Measurements from ENCODE around the gene BACH2.
A peak's percentile ranks its signal among the peaks of the same experiment; 100 is the strongest.
"Not testable (repeated sequence)": the region's sequence is repeated elsewhere in the genome, so short reads cannot be mapped to it uniquely, and the experiment has no call there.

BACH2 gene

DNA sequence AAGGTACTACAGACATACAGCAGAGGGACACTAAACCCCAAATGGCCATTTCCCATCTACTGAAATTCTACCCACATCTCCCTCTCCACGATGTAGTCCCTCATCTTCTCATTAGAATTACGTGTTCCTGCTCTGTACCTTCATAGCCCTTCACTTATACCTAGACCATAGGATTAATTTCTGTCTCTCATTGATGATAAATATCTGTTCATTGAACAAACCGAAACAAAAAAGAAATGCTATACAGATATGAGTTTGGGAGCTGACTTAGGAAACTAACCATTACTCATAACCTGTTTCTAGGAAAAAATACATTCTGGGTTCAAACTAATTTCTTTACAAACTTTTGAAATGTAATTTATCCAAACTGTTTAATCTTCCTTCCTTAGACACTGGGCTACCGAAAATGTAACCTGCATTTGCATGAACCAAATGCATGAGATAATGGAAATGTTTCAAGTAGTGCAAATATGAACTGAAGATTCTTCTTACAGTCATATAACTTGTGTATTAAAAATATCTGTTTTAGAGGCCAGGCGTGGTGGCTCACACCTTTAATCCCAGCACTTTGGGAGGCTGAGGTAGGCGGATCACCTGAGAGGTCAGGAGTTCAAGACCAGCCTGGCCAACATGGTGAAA, 317.0 kb downstream of the BACH2 start:
- peaks cover 14% of the 10 kb centered on the region for H3K4me1 Mint-ChIP-seq
- no peak overlapping the region for H3K4me3 Mint-ChIP-seq
- H3K36me3 Mint-ChIP-seq: peaks cover 16% of the 10 kb centered on the region
- DNase-seq (ENCODE audit: low spot score in 2 of 2) (no peak), ATAC-seq (peak; percentile 89)
- H3K9me3 Mint-ChIP-seq: no peaks in the 10 kb centered on the region
- no peak overlapping the region for H3K27ac Mint-ChIP-seq

DNA sequence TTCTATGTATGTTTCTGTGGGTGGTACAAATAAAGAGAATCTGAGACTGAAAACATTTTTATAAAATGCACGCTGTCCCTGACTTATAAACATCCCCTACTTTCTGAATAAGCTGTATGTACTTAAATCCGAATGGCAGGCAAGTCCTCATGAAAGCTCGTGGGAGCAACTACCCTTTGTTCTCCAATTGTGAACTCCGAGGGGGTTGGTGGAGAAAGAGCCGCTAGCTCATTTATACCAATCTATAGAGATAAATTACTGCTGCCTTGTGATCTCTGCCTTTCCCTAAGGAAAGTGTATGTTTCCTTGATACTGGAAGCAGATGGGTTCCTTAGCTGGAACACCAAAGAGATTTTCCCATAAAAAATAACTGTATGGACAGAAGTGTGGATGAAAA, 317.9 kb downstream of the BACH2 start:
- no peak overlapping the region for H3K4me3 Mint-ChIP-seq
- H3K4me1 Mint-ChIP-seq: peaks cover 14% of the 10 kb centered on the region
- ATAC-seq: no peak
- DNase-seq (ENCODE audit: low spot score in 2 of 2): no peak
- peaks cover 24% of the 10 kb centered on the region for H3K36me3 Mint-ChIP-seq
- no peaks in the 10 kb centered on the region for H3K9me3 Mint-ChIP-seq
- no peak overlapping the region for H3K27ac Mint-ChIP-seq

DNA sequence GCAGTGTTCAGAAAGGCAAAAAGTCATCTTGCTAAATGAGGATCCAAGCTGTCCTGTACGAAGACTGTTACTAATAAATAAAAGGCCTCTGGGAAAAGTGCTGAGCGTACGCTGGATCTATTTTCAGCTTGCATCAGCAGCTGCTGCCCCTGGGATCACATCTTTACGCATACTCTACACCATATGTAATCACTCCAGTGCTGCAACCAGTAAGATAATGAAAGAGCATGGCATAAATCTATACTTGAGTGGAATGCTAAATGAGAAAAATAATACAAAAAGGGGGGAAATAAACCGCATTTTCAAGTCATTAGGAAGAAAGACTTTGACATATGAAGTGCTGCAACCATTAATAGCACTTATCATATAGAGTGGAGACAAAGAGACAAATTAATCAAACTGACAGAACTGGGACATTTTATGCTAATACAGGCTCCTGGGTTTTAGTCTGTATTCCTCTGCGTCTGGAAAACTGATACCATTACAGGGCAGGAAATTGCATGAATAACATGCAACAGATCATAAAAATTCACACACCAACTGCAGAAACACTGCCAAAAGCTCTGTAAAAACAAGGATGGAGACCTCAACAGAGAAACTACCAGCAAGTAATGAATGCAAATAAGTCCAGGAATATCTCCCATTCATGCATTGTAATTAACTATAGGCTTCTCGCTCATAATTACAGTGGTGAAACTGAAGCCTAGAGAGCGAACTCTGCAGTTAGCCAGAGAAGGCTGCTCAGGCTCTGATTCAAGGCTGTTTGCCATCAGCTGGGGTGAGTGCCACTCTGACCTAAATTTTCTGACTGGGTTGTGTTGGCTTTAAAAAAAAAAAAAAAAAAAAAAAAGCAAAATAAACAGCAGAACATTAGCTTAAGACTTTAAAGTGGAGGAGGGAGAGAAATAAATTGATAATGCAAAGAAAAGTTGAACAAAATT, 318.6 kb downstream of the BACH2 start:
- DNase-seq (ENCODE audit: low spot score in 2 of 2) (no peak), ATAC-seq (no peak)
- Mint-ChIP-seq H3K9me3 (no peaks in the 10 kb centered on the region), H3K36me3 (peaks cover 27% of the 10 kb centered on the region), H3K4me1 (peaks cover 14% of the 10 kb centered on the region), H3K4me3 (no peak overlapping the region), H3K27ac (no peak overlapping the region)

GRCh38 chr6:89976694-89977020, 320.0 kb downstream of the BACH2 start:
- no peak overlapping the region for H3K4me3 Mint-ChIP-seq
- peaks cover 14% of the 10 kb centered on the region for H3K4me1 Mint-ChIP-seq
- ATAC-seq (no peak), DNase-seq (ENCODE audit: low spot score in 2 of 2) (no peak)
- H3K9me3 Mint-ChIP-seq: no peaks in the 10 kb centered on the region
- no peak overlapping the region for H3K27ac Mint-ChIP-seq
- peaks cover 38% of the 10 kb centered on the region for H3K36me3 Mint-ChIP-seq

DNA sequence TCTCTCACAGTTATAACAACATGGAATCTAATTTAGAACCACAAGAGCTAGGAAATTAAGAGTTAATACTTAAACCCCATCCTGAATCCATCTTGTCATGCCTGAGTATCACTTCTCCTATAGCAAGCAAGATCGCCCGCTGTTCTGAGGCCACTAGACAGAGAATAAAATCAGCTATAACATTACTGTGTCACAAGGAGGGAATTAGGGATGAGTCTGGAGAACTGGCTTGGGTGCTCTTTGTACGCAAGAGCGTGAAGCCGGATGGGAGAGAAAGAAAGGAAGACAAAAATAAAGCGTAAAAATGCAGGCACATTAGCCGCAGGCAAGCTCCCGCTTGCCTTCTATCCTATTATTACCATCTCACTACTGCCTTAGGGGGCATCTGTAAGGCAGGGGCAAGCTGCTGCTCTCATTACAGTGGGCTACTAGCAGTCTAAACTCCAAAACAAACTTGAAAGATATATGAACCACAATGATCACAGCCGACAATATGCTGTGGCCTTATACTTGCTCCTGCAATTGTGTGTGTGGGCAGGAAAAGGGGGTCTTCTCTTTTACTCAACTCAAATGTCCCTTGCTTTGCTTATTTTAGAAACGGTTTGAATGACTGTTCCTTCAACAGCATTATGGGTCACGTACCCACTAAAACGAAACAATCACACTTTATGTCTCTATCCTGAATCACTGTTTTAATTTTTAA, 320.5 kb downstream of the BACH2 start:
- peaks cover 14% of the 10 kb centered on the region for H3K4me1 Mint-ChIP-seq
- no peak overlapping the region for H3K4me3 Mint-ChIP-seq
- H3K9me3 Mint-ChIP-seq: no peaks in the 10 kb centered on the region
- peak; percentile 52 for ATAC-seq
- H3K36me3 Mint-ChIP-seq: peaks cover 41% of the 10 kb centered on the region
- peak overlapping the region; percentile 60 for H3K27ac Mint-ChIP-seq
- no peak for DNase-seq (ENCODE audit: low spot score in 2 of 2)

GRCh38 chr6:89975366-89975765, 321.3 kb downstream of the BACH2 start:
- Mint-ChIP-seq H3K36me3 (peaks cover 41% of the 10 kb centered on the region), H3K4me1 (peaks cover 12% of the 10 kb centered on the region), H3K9me3 (no peaks in the 10 kb centered on the region), H3K27ac (peak overlapping the region; percentile 60), H3K4me3 (no peak overlapping the region)
- ATAC-seq: no peak
- no peak for DNase-seq (ENCODE audit: low spot score in 2 of 2)

DNA sequence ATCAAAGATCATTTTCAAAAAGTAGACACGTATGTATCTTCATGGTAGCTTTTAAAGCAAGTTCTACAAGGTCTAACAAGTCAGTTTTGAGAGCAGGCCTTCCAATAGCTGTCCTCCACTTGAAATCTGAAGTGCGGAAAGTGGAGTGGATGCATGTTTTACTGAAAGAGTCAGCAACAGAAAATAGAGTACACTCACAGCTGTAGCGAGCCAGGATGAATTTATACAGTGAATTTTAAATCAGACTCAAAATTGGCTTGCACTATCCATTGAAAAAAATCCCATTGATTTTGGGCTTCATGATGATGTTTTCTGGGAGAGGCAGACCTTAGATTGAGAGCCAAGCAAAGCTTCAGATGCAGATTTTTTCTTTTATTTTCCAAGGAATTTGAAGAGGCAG, 321.8 kb downstream of the BACH2 start:
- H3K27ac Mint-ChIP-seq: no peak overlapping the region
- DNase-seq (ENCODE audit: low spot score in 2 of 2): no peak
- H3K9me3 Mint-ChIP-seq: no peaks in the 10 kb centered on the region
- H3K4me1 Mint-ChIP-seq: peaks cover 9% of the 10 kb centered on the region
- no peak for ATAC-seq
- H3K36me3 Mint-ChIP-seq: peaks cover 41% of the 10 kb centered on the region
- H3K4me3 Mint-ChIP-seq: no peak overlapping the region

DNA sequence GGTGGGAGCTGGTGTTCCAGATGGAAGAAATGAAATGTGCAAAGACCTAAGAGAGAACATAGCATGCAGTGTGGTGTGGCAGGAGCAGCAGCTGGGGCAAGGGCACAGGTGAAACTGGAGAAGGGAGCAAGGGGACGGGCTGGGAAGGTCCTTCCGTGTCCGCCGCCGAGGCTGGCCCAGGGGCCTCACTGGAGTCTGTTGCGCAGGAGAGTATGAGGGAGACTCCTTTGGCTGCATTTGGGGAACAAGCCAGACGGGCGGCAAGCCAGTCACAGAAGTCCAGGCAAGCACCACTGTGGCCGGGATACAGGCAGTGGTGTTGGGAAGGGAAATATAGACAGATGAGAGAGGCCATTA, 324.6 kb downstream of the BACH2 start:
- Mint-ChIP-seq H3K36me3 (peaks cover 47% of the 10 kb centered on the region), H3K4me3 (no peak overlapping the region), H3K4me1 (peaks cover 9% of the 10 kb centered on the region), H3K9me3 (no peaks in the 10 kb centered on the region), H3K27ac (peak overlapping the region; percentile 65)
- no peak for ATAC-seq
- DNase-seq (ENCODE audit: low spot score in 2 of 2): no peak

GRCh38 chr6:89971338-89972024, 325.2 kb downstream of the BACH2 start:
- Mint-ChIP-seq H3K4me1 (peaks cover 11% of the 10 kb centered on the region), H3K27ac (peak overlapping the region; percentile 65), H3K36me3 (peaks cover 53% of the 10 kb centered on the region)
- not testable (repeated sequence) for H3K9me3 Mint-ChIP-seq; H3K4me3 Mint-ChIP-seq; ATAC-seq; DNase-seq (ENCODE audit: low spot score in 2 of 2)

DNA sequence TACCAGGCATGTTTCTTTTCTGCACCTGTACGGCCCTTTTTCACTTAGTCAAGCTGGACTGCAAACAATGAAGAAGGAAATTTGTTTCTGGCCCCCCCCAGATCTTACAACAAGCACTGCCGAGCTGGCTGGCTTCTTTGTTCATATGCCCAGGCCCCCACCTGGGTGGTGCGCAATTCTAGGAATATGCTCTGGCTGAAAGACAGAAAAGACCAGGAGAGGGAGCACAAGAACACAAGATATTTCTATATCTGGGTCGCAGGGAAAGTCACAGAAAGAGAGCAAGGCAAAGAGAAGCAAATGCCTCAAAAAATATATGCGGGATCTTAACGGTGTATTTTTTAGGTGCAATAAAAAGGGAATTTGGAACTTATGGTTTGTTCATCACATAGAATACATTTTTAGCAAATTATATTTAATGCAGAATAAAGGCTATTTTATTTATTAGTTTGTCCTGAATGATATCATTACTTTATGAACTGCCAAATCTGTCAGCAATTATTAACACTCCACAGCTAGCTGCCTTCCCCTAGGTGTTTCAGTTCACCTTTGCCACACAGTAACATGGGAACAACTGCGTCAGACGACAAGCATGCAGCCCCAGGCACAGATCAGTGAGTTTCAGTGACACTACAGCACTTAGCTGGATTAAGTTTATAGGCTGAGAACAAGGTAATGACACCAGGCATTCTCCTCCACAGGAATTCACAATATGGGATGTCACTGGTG, 325.9 kb downstream of the BACH2 start:
- Mint-ChIP-seq H3K27ac (peak overlapping the region; percentile 65), H3K9me3 (no peaks in the 10 kb centered on the region), H3K4me3 (no peak overlapping the region), H3K36me3 (peaks cover 51% of the 10 kb centered on the region), H3K4me1 (peaks cover 11% of the 10 kb centered on the region)
- no peak for DNase-seq (ENCODE audit: low spot score in 2 of 2)
- ATAC-seq: no peak

DNA sequence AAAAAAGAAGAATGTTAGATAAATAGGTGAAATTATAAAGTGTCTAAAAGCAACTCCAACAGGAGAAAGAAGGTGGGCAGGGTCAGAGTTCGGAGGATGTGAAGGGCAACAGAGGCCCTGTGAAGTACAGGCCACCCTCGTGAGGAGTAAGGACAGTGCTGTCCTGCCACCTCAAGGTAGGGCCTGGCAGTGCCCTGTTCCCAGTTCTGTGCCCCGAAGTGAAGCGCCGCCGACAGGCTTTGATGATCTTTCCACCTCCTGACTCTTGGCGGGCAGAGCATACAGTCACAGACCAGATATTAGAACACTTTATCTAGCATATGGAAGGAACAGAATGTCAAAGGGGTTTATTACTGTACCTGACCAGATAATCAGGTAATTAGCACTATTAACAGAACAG, 326.6 kb downstream of the BACH2 start:
- ATAC-seq (no peak), DNase-seq (ENCODE audit: low spot score in 2 of 2) (no peak)
- Mint-ChIP-seq H3K4me1 (peaks cover 18% of the 10 kb centered on the region), H3K36me3 (peaks cover 51% of the 10 kb centered on the region), H3K9me3 (no peaks in the 10 kb centered on the region), H3K27ac (no peak overlapping the region), H3K4me3 (no peak overlapping the region)

GRCh38 chr6:89966913-89967312, 329.7 kb downstream of the BACH2 start:
- no peak for DNase-seq (ENCODE audit: low spot score in 2 of 2)
- peaks cover 24% of the 10 kb centered on the region for H3K4me1 Mint-ChIP-seq
- no peak for ATAC-seq
- no peak overlapping the region for H3K4me3 Mint-ChIP-seq
- peaks cover 36% of the 10 kb centered on the region for H3K36me3 Mint-ChIP-seq
- H3K27ac Mint-ChIP-seq: no peak overlapping the region
- no peaks in the 10 kb centered on the region for H3K9me3 Mint-ChIP-seq

GRCh38 chr6:89966228-89966544, 330.5 kb downstream of the BACH2 start:
- DNase-seq (ENCODE audit: low spot score in 2 of 2) (no peak), ATAC-seq (no peak)
- no peak overlapping the region for H3K27ac Mint-ChIP-seq
- peaks cover 35% of the 10 kb centered on the region for H3K36me3 Mint-ChIP-seq
- H3K4me3 Mint-ChIP-seq: no peak overlapping the region
- H3K9me3 Mint-ChIP-seq: no peaks in the 10 kb centered on the region
- peaks cover 30% of the 10 kb centered on the region for H3K4me1 Mint-ChIP-seq

DNA sequence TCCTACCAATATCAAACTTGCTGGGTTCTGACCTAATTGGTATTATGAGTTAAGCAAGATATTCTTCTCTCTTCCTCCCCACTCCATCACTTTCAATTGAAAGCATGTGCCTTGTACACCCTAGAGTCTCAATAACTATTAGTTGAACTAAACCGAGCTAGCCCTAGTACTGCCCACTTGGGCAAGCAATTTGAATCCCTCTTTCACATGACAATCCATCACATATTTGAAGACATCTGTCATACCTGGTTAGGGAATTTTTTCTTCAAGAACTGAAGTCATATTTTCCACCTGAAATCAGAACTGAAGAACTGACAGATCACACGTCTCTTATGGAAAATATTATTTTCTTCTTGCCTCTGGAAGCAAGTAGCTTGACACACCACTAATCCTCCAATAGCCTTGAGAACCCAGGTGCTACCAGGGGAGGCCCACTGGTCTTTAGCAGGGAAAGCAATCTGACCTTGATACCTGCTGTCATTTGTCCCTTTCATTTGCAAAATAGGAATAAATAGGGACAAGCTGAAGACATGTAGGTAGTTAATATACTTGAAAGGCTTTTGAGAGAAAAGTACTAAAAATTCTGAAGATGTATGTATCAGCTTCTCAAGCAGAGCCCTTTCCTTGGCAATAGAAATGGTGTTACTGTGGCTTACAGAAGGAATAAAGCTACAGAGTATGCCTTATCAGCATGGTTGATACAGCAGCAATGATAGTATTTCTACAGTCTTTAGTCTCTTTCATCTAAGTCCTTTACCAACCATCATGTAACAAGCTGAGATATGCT, 331.0 kb downstream of the BACH2 start:
- H3K36me3 Mint-ChIP-seq: peaks cover 37% of the 10 kb centered on the region

More for the DNA sequence above, 331.0 kb downstream of the BACH2 start:
- ATAC-seq (no peak), DNase-seq (ENCODE audit: low spot score in 2 of 2) (no peak)
- no peaks in the 10 kb centered on the region for H3K9me3 Mint-ChIP-seq
- H3K27ac Mint-ChIP-seq: no peak overlapping the region
- H3K4me1 Mint-ChIP-seq: peaks cover 34% of the 10 kb centered on the region
- H3K4me3 Mint-ChIP-seq: no peak overlapping the region

Measured in stimulated activated effector memory CD8-positive, alpha-beta T cell treated with anti-CD3 and anti-CD28 coated beads, Interleukin-12 subunit alpha, Interleukin-12 subunit beta, amount 100 ng/mL, for 72 hours (primary cell).